CD8-positive, alpha-beta memory T cell (primary cell): ENCODE data around the gene ATP9B. TPM values are rescaled to one million over a fixed set of nuclear protein-coding genes. Genes with fewer than 3 reads are reported as not detected.

Experiments used
- CTCF ChIA-PET: fragments of 350-600 bp; sonication (Branson Sonifier 250); formaldehyde crosslinking; loops from one replicate; lab custom pipeline; 2021; ENCODE audit warnings: antibody characterized with exemption; lab: Charles Lee
- POLR2A ChIA-PET: fragments of 350-600 bp; sonication (Branson Sonifier 250); formaldehyde crosslinking; loops from one replicate; lab custom pipeline; 2021; ENCODE audit warnings: antibody characterized with exemption; lab: Charles Lee
- DNase-seq, 5 donors: peaks; one replicate each; pipeline versions ENCODE4 v3.0.0 to v3.0.0-alpha.2; 2020 to 2022; ENCODE audit warnings: mixed read lengths in 1 of 5
- H3K27ac ChIP-seq: one replicate; pipeline ENCODE4 v1.7.0; 2013; ENCODE audit warnings: low read depth, mild to moderate bottlenecking, low read length, moderate library complexity
- H3K27me3 ChIP-seq: 2 replicates; pipeline ENCODE4 v1.7.0; 2013; ENCODE audit warnings: low read length, mild to moderate bottlenecking; ENCODE audit not compliant: insufficient read depth, poor library complexity, severe bottlenecking
- H3K36me3 ChIP-seq: 2 replicates; pipeline ENCODE4 v1.7.0; 2013; ENCODE audit warnings: mild to moderate bottlenecking, low read length, moderate library complexity; ENCODE audit not compliant: insufficient read depth
- H3K4me1 ChIP-seq: 2 replicates; pipeline ENCODE4 v1.7.0; 2013; ENCODE audit warnings: mild to moderate bottlenecking, low read length, moderate library complexity; ENCODE audit not compliant: insufficient read depth
- H3K4me3 ChIP-seq: 2 replicates; pipeline ENCODE4 v1.7.0; 2013; ENCODE audit warnings: mild to moderate bottlenecking, low read length
- H3K9me3 ChIP-seq: 2 replicates; pipeline ENCODE4 v1.7.0; 2013; ENCODE audit warnings: mild to moderate bottlenecking, low read length
- H3K27ac Mint-ChIP-seq, 8 donors: one replicate each; pipeline ENCODE4 v1.8.0; 2020 to 2021; ENCODE audit warnings: mixed read lengths in 8 of 8, mild to moderate bottlenecking in 6 of 8, inconsistent platforms in 3 of 8, moderate library complexity in 3 of 8
- H3K27me3 Mint-ChIP-seq, 2 donors: one replicate each; pipeline ENCODE4 v1.8.0; 2020 to 2021; ENCODE audit warnings: mixed read lengths in 2 of 2, mild to moderate bottlenecking in 1 of 2, moderate library complexity in 1 of 2
- H3K36me3 Mint-ChIP-seq, 3 donors: one replicate each; pipeline ENCODE4 v1.8.0; 2020 to 2021; ENCODE audit warnings: mixed read lengths in 3 of 3, inconsistent platforms in 1 of 3, mild to moderate bottlenecking in 1 of 3
- H3K4me1 Mint-ChIP-seq, 3 donors: one replicate each; pipeline ENCODE4 v1.8.0; 2020 to 2021; ENCODE audit warnings: mixed read lengths in 3 of 3, inconsistent platforms in 1 of 3, mild to moderate bottlenecking in 1 of 3
- H3K4me3 Mint-ChIP-seq, 7 donors: one replicate each; pipeline ENCODE4 v1.8.0; 2020 to 2021; ENCODE audit warnings: mixed read lengths in 7 of 7, mild to moderate bottlenecking in 6 of 7, moderate library complexity in 4 of 7, inconsistent platforms in 2 of 7
- H3K9me3 Mint-ChIP-seq, 5 donors: one replicate each; pipeline ENCODE4 v1.8.0; 2020 to 2022; ENCODE audit warnings: mixed read lengths in 5 of 5, mild to moderate bottlenecking in 3 of 5, moderate library complexity in 2 of 5, inconsistent platforms in 1 of 5
- polyA plus RNA-seq: library from polyadenylated mRNA; unstranded; fragments of 300-500 nt; fragmentation: Illumina TruSeq; gene quantifications from one replicate; pipeline ENCODE4 v1.2.3, GENCODE V29; 2021
- total RNA-seq, 2 experiments: library from RNA; stranded (reverse); gene quantifications; one replicate each; pipeline ENCODE4 v1.2.3, GENCODE V29; 2021

Gene ATP9B
- total and polyA plus RNA-seq, 3 experiments from 2014 or later, result 22.0 to 23.4 (median 22.4) TPM

DNA sequence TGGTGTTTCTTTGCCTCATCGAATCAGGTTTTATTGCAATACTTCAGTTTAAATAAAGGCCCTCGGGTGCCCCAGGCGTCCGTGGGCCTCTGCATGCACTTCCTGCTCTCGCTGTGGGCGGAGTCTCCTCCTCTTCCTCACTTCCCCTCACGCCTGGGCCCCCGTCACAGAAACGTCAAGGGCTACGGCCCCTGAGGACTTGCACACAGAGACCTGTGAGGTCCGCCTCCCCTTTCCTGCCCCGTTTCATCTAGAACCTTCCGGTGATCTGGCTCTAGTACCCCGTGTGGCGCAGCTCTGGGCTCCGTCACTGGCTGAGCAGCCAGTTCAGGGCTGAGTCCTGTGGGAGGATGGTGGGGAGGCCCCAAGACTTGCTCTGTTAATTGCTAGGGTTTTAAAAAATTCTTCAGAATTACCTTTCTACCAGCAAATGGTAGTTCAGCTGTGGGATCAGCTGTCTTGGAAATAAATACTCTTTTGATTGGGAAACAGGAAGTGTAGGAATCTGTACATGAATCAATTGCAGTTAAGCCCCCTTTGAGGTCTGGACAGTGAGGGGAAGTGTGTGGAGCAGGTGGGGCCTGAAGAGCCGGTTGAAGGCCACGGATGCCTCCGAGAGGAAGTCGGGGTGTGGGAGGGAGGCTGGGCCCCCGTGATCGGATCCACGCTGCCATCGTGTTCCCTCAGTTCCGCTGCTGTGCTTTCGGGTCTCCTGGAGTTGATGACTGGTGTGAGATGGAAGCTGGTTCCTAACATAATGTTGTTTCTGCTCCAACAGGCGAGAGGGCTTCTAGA, 336.8 kb downstream of the ATP9B start:
- Mint-ChIP-seq H3K27ac (peak overlapping the region; percentile 88 to 99 (median 96)), H3K4me3 (peak overlapping the region; percentile 59 to 89 (median 79)), H3K4me1 (peaks cover 46 to 58% (median 57%) of the 10 kb centered on the region in 3 donors), H3K27me3 (no peaks in the 10 kb centered on the region), H3K36me3 (peaks cover 4 to 31% (median 5%) of the 10 kb centered on the region in 3 donors), H3K9me3 (no peaks in the 10 kb centered on the region)
- Histone ChIP-seq H3K4me1 (peaks cover 60% of the 10 kb centered on the region), H3K4me3 (peak overlapping the region; percentile 59), H3K27ac (peak overlapping the region; percentile 83), H3K36me3 (no peaks in the 10 kb centered on the region), H3K9me3 (no peaks in the 10 kb centered on the region), H3K27me3 (no peaks in the 10 kb centered on the region)
- ChIA-PET CTCF (interaction anchor here (0.8 to 4.2 kb wide), 5 partner anchors 10 to 122 kb away, joined by 5 to 20 read pairs (median 7); partner anchors contain the start of gene NFATC1), POLR2A (interaction anchor here (0.6 to 1.5 kb wide), 6 partner anchors 9 to 273 kb away, joined by 3 to 6 read pairs (median 4); no protein-coding TSS in a partner anchor)
- DNase-seq, result peak; percentile 81 to 94 (median 90)

DNA sequence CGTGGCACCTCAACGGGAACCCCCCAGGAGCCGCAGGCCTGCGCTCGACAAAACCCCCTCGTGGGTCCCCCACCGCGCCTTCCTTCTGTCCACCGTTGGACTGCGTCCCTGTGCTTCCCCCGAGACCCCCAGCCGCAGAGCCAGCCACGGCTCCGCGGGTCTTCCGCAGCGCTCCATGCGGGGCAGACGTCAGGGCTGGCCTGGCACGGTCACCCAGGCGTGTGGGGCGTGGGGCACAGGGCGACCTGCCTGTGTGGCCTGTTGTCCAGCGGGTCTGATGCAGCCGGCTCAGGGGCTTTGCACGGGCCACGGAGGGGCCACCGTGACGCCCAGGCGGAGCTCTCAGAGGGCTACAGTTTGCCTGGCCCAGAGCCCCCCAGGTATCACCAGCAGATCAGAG, 337.5 kb downstream of the ATP9B start:
- peaks cover 53% of the 10 kb centered on the region for H3K4me1 ChIP-seq
- Mint-ChIP-seq H3K27me3 (no peaks in the 10 kb centered on the region), H3K9me3 (no peaks in the 10 kb centered on the region), H3K4me1 (peaks cover 40 to 52% (median 51%) of the 10 kb centered on the region in 3 donors), H3K36me3 (peaks cover 4 to 31% (median 5%) of the 10 kb centered on the region in 3 donors), H3K27ac (peak overlapping the region; percentile 88 to 99 (median 96)), H3K4me3 (peak overlapping the region in 3 of 7 donors; percentile 59 to 84 (median 82))
- H3K27ac ChIP-seq, result no peak overlapping the region
- no peaks in the 10 kb centered on the region for H3K27me3 ChIP-seq
- peak in 1 of 5 donors; percentile 47 for DNase-seq
- peak overlapping the region; percentile 59 for H3K4me3 ChIP-seq
- POLR2A ChIA-PET, result interaction anchor here (1.0 kb wide), 1 partner anchor 100 kb away, joined by 3 read pairs; no protein-coding TSS in a partner anchor
- H3K9me3 ChIP-seq, result no peaks in the 10 kb centered on the region
- H3K36me3 ChIP-seq, result no peaks in the 10 kb centered on the region
- CTCF ChIA-PET, result interaction anchor here (1.4 to 4.2 kb wide), 4 partner anchors 27 to 121 kb away, joined by 6 to 20 read pairs (median 10); no protein-coding TSS in a partner anchor

DNA sequence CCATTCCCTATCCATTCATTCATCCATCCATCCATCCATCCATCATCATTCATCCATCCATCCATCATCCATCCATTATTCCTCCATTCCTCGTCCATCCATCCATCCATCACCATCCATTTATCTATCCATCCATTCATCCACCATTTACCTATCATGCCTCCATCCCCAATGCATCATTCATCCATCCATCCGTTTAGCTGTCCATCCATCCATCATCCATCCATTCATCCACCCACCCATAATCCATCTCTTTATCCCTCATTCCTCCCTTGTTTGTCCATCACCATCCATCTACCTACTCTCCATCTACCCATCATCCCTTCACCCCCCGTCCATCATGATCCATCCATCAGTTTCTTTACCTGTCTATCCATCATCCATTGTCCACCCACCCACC, 340.1 kb downstream of the ATP9B start:
- POLR2A ChIA-PET, result no interaction called here
- no peaks in the 10 kb centered on the region for H3K36me3 ChIP-seq
- H3K27me3 Mint-ChIP-seq, result no peaks in the 10 kb centered on the region

DNA sequence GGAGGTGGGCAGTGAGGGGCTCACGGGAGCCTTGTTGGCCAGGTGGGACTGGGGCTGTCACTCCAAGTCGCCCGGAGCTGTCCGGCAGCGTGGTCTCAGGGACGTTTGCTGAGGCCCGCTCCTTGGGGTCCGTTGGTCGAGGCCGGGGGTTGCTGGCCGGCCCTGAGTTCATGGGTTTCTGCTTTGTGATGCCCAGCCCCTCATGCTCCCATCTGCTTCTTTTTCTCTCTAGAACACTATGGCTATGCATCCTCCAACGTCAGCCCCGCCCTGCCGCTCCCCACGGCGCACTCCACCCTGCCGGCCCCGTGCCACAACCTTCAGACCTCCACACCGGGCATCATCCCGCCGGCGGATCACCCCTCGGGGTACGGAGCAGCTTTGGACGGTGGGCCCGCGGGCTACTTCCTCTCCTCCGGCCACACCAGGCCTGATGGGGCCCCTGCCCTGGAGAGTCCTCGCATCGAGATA, 341.0 kb downstream of the ATP9B start:
- no peak overlapping the region for H3K4me3 Mint-ChIP-seq
- Histone ChIP-seq H3K4me3 (no peak overlapping the region), H3K9me3 (no peaks in the 10 kb centered on the region), H3K27me3 (no peaks in the 10 kb centered on the region), H3K27ac (no peak overlapping the region), H3K36me3 (peaks cover 4% of the 10 kb centered on the region), H3K4me1 (peaks cover 19% of the 10 kb centered on the region)
- H3K4me1 Mint-ChIP-seq, result peaks cover 24 to 39% (median 37%) of the 10 kb centered on the region in 3 donors
- H3K36me3 Mint-ChIP-seq, result peaks cover 4 to 48% (median 16%) of the 10 kb centered on the region in 3 donors
- H3K9me3 Mint-ChIP-seq, result no peaks in the 10 kb centered on the region
- DNase-seq, result peak in 1 of 5 donors; percentile 34
- ChIA-PET POLR2A (no interaction called here), CTCF (no interaction called here)
- H3K27ac Mint-ChIP-seq, result peak overlapping the region in 1 of 8 donors; percentile 83
- H3K27me3 Mint-ChIP-seq, result no peaks in the 10 kb centered on the region

More for the DNA sequence above, 340.1 kb downstream of the ATP9B start:
- no peaks in the 10 kb centered on the region for H3K9me3 Mint-ChIP-seq
- no peak overlapping the region for H3K27ac Mint-ChIP-seq
- no peaks in the 10 kb centered on the region for H3K9me3 ChIP-seq
- H3K4me1 Mint-ChIP-seq, result peaks cover 31 to 45% (median 40%) of the 10 kb centered on the region in 3 donors
- H3K27ac ChIP-seq, result no peak overlapping the region
- CTCF ChIA-PET, result no interaction called here
- H3K27me3 ChIP-seq, result no peaks in the 10 kb centered on the region
- DNase-seq, result no peak
- no peak overlapping the region for H3K4me3 Mint-ChIP-seq
- H3K36me3 Mint-ChIP-seq, result peaks cover 4 to 45% (median 14%) of the 10 kb centered on the region in 3 donors
- no peak overlapping the region for H3K4me3 ChIP-seq
- H3K4me1 ChIP-seq, result peaks cover 28% of the 10 kb centered on the region

DNA sequence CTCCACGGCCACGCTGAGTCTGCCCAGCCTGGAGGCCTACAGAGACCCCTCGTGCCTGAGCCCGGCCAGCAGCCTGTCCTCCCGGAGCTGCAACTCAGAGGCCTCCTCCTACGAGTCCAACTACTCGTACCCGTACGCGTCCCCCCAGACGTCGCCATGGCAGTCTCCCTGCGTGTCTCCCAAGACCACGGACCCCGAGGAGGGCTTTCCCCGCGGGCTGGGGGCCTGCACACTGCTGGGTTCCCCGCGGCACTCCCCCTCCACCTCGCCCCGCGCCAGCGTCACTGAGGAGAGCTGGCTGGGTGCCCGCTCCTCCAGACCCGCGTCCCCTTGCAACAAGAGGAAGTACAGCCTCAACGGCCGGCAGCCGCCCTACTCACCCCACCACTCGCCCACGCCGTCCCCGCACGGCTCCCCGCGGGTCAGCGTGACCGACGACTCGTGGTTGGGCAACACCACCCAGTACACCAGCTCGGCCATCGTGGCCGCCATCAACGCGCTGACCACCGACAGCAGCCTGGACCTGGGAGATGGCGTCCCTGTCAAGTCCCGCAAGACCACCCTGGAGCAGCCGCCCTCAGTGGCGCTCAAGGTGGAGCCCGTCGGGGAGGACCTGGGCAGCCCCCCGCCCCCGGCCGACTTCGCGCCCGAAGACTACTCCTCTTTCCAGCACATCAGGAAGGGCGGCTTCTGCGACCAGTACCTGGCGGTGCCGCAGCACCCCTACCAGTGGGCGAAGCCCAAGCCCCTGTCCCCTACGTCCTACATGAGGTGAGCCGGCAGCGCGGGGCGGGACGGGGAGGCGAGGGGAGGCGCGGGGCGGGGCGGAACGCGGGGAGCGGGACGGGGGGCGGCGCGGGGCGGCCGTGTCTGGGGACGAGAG, 341.8 kb downstream of the ATP9B start:
- Histone ChIP-seq H3K27me3 (no peaks in the 10 kb centered on the region), H3K9me3 (no peaks in the 10 kb centered on the region), H3K4me3 (no peak overlapping the region), H3K4me1 (peaks cover 12% of the 10 kb centered on the region), H3K36me3 (peaks cover 4% of the 10 kb centered on the region), H3K27ac (no peak overlapping the region)
- no peaks in the 10 kb centered on the region for H3K9me3 Mint-ChIP-seq
- H3K27me3 Mint-ChIP-seq, result no peaks in the 10 kb centered on the region
- CTCF ChIA-PET, result no interaction called here
- peak in 1 of 5 donors; percentile 47 for DNase-seq
- peaks cover 3 to 49% (median 15%) of the 10 kb centered on the region in 3 donors for H3K36me3 Mint-ChIP-seq
- H3K27ac Mint-ChIP-seq, result no peak overlapping the region
- H3K4me1 Mint-ChIP-seq, result peaks cover 19 to 35% (median 34%) of the 10 kb centered on the region in 3 donors
- no peak overlapping the region for H3K4me3 Mint-ChIP-seq
- POLR2A ChIA-PET, result no interaction called here

DNA sequence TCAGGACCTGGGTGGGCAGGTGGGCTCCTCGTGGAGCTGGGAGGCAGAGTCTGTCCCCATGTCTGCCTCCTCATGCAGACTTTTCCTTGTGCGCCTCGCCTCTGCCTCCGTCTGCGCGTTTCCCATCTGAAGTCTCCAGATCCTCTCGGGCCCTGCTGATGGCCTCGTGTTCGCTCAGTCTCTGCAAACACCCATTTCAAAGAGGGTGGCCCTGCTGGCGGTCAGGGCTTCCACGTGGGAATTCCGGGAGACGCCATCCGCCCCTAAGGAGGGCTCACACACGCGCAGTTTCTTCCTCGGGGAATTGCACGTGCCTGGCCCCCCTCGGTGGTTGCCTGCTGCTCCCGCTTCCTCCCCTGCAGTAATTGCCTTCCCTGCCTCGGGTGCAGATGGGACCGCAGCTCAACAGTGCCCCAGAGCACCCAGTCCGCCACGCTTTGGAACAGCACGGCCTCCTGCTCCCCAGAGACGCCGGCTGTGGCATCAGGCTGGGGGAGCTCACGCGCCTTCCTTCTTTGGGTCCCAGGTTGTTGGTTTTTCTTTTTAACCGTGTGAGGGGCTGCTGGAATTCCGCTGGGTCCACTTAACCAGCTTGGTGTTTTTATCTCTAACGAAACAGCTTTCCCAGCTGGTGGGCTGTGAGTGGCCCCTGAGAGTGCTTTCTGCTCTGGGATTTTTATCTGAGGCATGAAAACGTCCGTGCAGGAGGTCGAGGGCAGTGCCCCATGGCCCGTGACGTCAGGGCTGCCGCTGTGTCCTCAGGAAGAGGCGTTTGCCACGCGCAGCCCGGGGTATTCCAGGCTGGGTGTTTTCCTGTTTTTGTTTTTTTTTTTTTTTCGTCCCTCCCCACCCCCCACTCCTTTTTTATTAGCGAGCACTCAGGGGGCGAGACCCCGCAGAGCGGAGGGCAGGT, 342.7 kb downstream of the ATP9B start:
- Histone ChIP-seq H3K9me3 (no peaks in the 10 kb centered on the region), H3K4me1 (peaks cover 3% of the 10 kb centered on the region), H3K27ac (no peak overlapping the region), H3K36me3 (peaks cover 4% of the 10 kb centered on the region), H3K4me3 (no peak overlapping the region), H3K27me3 (no peaks in the 10 kb centered on the region)
- Mint-ChIP-seq H3K27ac (no peak overlapping the region), H3K36me3 (peaks cover 0 to 48% (median 11%) of the 10 kb centered on the region in 3 donors), H3K4me3 (no peak overlapping the region), H3K4me1 (peaks cover 15 to 35% (median 31%) of the 10 kb centered on the region in 3 donors), H3K9me3 (no peaks in the 10 kb centered on the region), H3K27me3 (no peaks in the 10 kb centered on the region)
- POLR2A ChIA-PET, result no interaction called here
- CTCF ChIA-PET, result no interaction called here
- peak in 1 of 5 donors; percentile 33 for DNase-seq

DNA sequence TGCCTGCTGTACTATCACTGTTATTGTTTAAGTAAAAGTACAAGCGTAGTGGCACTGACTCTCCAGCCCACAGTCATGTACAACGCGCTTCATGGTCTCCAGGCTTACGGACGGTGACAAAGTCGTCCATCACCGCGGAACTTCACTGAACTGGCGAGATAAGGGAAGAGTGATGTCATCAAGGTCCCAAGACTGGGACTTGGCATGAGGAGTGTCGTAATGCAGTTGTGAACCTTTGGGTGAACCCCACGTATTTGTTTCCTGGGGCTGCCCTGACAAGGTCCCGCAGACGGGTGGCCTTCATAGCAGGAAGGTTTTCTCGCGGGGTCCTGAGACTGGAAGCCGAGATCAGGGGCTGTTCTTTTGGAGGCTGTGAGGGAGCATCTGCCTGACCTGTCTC, 343.8 kb downstream of the ATP9B start:
- no peaks in the 10 kb centered on the region for H3K27me3 Mint-ChIP-seq
- H3K36me3 Mint-ChIP-seq, result peaks cover 0 to 44% (median 11%) of the 10 kb centered on the region in 3 donors
- H3K9me3 Mint-ChIP-seq, result no peaks in the 10 kb centered on the region
- H3K4me3 Mint-ChIP-seq, result no peak overlapping the region
- DNase-seq, result peak in 1 of 5 donors; percentile 33
- POLR2A ChIA-PET, result no interaction called here
- H3K36me3 ChIP-seq, result peaks cover 4% of the 10 kb centered on the region
- no peaks in the 10 kb centered on the region for H3K4me1 ChIP-seq
- no peak overlapping the region for H3K27ac ChIP-seq
- CTCF ChIA-PET, result no interaction called here
- H3K27me3 ChIP-seq, result no peaks in the 10 kb centered on the region
- peaks cover 12 to 30% (median 26%) of the 10 kb centered on the region in 3 donors for H3K4me1 Mint-ChIP-seq
- H3K9me3 ChIP-seq, result no peaks in the 10 kb centered on the region
- peak overlapping the region in 2 of 8 donors; percentile 18 to 40 for H3K27ac Mint-ChIP-seq
- H3K4me3 ChIP-seq, result no peak overlapping the region
